ENCODE data around the gene CEP97. TPM values are rescaled to one million over a fixed set of nuclear protein-coding genes. Genes with fewer than 3 reads are reported as not detected.
A peak's percentile ranks its signal among the peaks of the same experiment; 100 is the strongest.
"Not testable (repeated sequence)": the region's sequence is repeated elsewhere in the genome, so short reads cannot be mapped to it uniquely, and the experiment has no call there.

The CEP97 gene
- total RNA-seq, 1 experiment from 2014 or later = 21.7 TPM

DNA sequence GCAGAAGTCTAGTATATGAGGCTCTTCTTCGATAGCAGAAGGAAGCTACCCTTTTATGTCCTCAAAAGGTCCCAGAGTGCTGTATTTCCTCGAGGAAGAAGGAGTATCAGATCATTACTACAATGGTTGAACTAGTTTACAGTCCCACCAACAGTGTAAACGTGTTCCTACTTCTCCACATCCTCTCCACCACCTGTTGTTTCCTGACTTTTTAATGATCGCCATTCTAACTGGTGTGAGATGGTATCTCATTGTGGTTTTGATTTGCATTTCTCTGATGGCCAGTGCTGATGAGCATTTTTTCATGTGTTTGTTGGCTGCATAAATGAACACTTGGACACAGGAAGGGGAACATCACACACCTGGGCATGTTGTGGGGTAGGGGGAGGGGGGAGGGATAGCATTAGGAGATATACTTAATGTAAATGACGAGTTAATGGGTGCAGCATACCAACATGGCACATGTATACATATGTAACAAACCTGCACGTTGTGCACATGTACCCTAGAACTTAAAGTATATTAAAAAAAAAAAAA lies 53.4 kb downstream of the CEP97 start:
- H3K9me3 ChIP-seq (ENCODE audit: low read length); H3K27me3 ChIP-seq (ENCODE audit: low read length); H2AFZ ChIP-seq (ENCODE audit: low read length); H3K36me3 ChIP-seq (ENCODE audit: insufficient read depth, low read length); H3K27ac ChIP-seq (ENCODE audit: low read length); H4K20me1 ChIP-seq (ENCODE audit: insufficient read depth, low read depth, low read length); H3K4me3 ChIP-seq (ENCODE audit: low read length); H3K9ac ChIP-seq (ENCODE audit: low read length); H3K9me2 ChIP-seq (replicated peaks; ENCODE audit: insufficient read depth, low read length); H3K4me2 ChIP-seq (ENCODE audit: low read depth, low read length, poor library complexity, severe bottlenecking); DNase-seq: not testable (repeated sequence)
- Histone ChIP-seq H3K79me2 (ENCODE audit: low read length) (peaks cover 31% of the 10 kb centered on the region), H3K4me1 (ENCODE audit: low read length) (peaks cover 37% of the 10 kb centered on the region)

DNA sequence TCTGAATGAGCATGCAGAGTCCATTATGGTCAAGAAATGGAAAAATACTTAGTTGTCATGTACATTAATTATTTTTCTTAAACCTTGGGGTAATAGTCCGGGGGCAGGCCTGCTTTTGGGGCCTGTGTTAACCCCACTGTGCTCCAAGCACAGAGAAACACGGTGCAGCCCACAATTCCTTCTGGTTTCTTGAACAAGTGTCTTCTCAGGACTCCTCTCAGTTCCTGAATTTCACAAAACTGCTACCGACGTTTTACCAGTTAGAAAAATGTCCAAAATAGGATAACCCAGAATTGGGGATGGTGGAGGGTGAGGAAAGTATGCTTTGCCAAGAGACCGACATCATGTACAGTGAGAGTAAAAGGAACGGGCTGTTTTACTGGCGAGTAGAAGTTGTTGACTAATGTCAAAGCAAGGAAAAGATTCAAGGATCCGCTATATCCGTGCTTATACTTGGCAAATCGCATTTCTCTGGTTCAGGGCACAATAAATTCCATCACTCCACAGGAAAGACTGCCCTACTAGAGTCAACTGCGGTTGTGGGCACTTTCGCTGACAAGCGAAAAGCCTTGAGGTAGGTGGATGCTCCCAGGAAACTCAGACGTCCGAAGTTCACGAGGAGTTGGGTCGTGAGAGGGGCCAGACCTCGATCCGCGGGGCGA lies 54.1 kb downstream of the CEP97 start:
- Histone ChIP-seq H3K79me2 (ENCODE audit: low read length) (peaks cover 34% of the 10 kb centered on the region), H3K4me1 (ENCODE audit: low read length) (peaks cover 37% of the 10 kb centered on the region), H3K27ac (ENCODE audit: low read length) (peak overlapping the region; percentile 25), H3K9me3 (ENCODE audit: low read length) (no peaks in the 10 kb centered on the region), H4K20me1 (ENCODE audit: insufficient read depth, low read depth, low read length) (peaks cover 2% of the 10 kb centered on the region; the same call in 1 of the 2 replicates), H3K4me2 (ENCODE audit: low read depth, low read length, poor library complexity, severe bottlenecking) (peak overlapping the region; percentile 91), H3K4me3 (ENCODE audit: low read length) (peak overlapping the region; percentile 99), H3K9ac (ENCODE audit: low read length) (peak overlapping the region; percentile 84), H3K9me2 (replicated peaks; ENCODE audit: insufficient read depth, low read length) (no peaks in the 10 kb centered on the region), H2AFZ (ENCODE audit: low read length) (peak overlapping the region; percentile 94), H3K36me3 (ENCODE audit: insufficient read depth, low read length) (0 out of 2 replicates have a peak, but pooled peaks cover 3% of the 10 kb centered on the region), H3K27me3 (ENCODE audit: low read length) (no peaks in the 10 kb centered on the region)
- DNase-seq = peak; percentile 48

DNA sequence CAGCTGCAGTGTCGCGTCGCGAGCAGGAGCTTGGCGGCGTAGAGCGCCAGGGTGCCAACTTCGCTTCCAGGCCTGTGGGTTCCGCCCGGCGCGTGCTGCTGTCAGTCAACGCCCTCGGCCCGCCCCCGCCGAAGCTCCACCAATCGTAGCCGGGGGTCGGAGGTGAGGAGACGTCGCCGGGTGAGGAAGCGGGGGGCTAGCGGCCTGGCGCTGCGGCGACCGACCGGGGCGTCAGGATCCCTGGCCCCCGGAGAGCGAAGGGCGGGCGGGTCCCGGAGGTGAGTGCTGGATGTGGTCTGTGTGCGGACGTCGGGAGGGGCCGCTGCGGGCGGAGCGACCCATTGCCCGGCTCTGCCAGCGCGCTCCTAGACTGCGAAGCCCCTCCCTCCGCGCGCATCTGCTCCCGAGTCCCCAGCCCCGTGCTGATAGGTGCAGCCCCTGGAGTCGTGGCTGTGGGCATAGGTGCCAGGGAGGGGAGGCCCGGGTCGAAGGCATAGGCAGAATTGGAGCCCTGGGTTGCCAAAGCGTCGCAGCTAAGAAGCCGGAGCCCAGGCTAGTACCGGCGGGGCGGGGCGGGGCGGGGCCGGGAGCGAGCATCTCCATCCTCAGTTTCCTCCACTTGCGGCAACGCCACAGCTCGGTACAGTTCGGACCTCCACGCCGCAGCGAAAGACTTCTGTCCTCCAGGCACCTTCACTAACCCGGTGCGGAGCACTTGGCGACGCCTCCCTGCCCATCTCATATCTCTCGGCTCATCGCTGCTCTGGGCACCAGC lies 54.8 kb downstream of the CEP97 start, which contains the start of gene NXPE3:
Gene NXPE3, plus strand, starts transcription at position 165 of the 775 bp plus-strand sequence. CDS start 6,386 bp downstream, outside the sequence.
- Histone ChIP-seq H3K9ac (ENCODE audit: low read length) (peak within 1 kb of the TSS; percentile 84), H4K20me1 (ENCODE audit: insufficient read depth, low read depth, low read length) (peaks cover 2% of the 10 kb centered on the region; the same call in 1 of the 2 replicates), H3K4me2 (ENCODE audit: low read depth, low read length, poor library complexity, severe bottlenecking) (peak within 1 kb of the TSS; percentile 91), H3K27ac (ENCODE audit: low read length) (peak within 1 kb of the TSS; percentile 61), H3K9me2 (replicated peaks; ENCODE audit: insufficient read depth, low read length) (no peaks in the 10 kb centered on the region), H3K9me3 (ENCODE audit: low read length) (no peaks in the 10 kb centered on the region), H3K79me2 (ENCODE audit: low read length) (peaks cover 37% of the 10 kb centered on the region), H3K27me3 (ENCODE audit: low read length) (no peaks in the 10 kb centered on the region), H3K36me3 (ENCODE audit: insufficient read depth, low read length) (peaks cover 8% of the 10 kb centered on the region; the same call in 1 of the 2 replicates), H3K4me3 (ENCODE audit: low read length) (peak within 1 kb of the TSS; percentile 99), H3K4me1 (ENCODE audit: low read length) (peaks cover 37% of the 10 kb centered on the region), H2AFZ (ENCODE audit: low read length) (peak within 1 kb of the TSS; percentile 94)
- DNase-seq = peak; percentile 97

DNA sequence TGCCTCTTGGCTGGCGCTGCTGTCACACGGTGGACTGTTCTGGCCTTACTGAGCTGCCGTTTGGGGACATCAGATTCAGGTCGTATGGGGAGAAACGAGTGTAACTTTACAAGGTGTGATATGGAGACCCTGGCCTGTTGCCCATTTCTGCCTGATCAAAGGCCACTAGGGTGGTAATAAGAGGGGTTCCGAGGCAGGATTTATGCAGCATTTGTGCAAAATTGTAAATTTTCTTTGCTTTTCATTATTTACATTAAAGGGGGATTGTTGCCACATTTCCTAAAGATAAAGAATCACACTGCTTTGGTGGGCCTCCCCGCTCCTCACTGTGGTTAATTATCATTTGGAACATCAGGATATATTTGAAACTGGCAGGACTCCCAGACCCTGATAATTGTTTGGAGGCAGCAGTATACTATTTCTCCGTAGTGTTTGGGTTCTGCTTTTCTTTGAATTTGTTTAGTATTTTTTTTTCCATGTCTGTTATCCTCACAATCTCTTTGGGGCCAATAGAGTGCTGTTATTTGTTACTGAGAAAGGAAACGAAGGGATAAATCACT lies 55.5 kb downstream of the CEP97 start:
- Histone ChIP-seq H3K4me3 (ENCODE audit: low read length) (peak overlapping the region; percentile 99), H3K9ac (ENCODE audit: low read length) (peak overlapping the region; percentile 84), H3K9me2 (replicated peaks; ENCODE audit: insufficient read depth, low read length) (no peaks in the 10 kb centered on the region), H2AFZ (ENCODE audit: low read length) (no peak overlapping the region), H3K36me3 (ENCODE audit: insufficient read depth, low read length) (peaks cover 13% of the 10 kb centered on the region; the same call in 1 of the 2 replicates), H4K20me1 (ENCODE audit: insufficient read depth, low read depth, low read length) (peaks cover 2% of the 10 kb centered on the region; the same call in 1 of the 2 replicates), H3K79me2 (ENCODE audit: low read length) (peaks cover 37% of the 10 kb centered on the region), H3K27me3 (ENCODE audit: low read length) (no peaks in the 10 kb centered on the region), H3K9me3 (ENCODE audit: low read length) (no peaks in the 10 kb centered on the region), H3K27ac (ENCODE audit: low read length) (peak overlapping the region; percentile 61; the same call in 1 of the 2 replicates), H3K4me2 (ENCODE audit: low read depth, low read length, poor library complexity, severe bottlenecking) (peak overlapping the region; percentile 91), H3K4me1 (ENCODE audit: low read length) (peaks cover 37% of the 10 kb centered on the region)
- DNase-seq = no peak

DNA sequence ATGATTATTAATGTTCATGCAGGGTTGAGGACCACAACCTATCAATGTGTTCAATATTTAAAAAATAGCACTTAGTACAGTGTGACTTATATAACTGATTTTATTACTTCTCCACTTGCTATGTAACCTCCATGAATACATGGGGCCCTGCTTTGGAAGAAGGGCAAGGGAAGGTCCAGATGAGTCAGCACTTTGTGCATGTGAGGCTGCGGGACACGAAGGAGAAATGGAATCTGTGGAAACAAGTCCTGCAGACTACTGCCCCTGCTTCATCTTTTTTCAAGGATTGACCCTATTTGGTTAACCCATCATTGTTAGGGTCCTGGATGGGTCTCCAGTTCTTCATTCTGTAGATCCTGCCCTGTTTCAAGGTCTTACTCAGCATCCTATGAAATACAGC lies 56.2 kb downstream of the CEP97 start:
- H3K4me3 ChIP-seq (ENCODE audit: low read length) = peak overlapping the region; percentile 99
- peak overlapping the region; percentile 84 for H3K9ac ChIP-seq (ENCODE audit: low read length)
- peaks cover 37% of the 10 kb centered on the region for H3K4me1 ChIP-seq (ENCODE audit: low read length)

DNA sequence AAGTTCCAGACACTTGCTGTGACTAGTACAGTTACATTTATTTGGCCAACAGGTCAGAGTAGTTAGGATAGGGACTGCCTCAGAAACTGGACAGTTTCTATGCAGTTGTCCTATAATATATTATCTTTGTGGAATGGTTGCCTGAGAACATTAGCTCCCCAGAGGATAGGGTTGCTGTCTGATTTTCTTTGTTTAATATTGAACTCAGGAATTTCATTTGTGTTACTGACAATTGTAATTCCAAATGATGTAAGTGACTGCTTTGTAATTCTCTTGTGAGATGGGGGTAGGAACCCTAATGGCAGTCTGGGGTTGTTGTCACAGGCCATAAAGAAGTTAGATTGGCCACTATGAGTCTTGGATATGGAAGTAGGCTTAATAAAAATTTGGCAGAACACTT lies 56.8 kb downstream of the CEP97 start:
- H3K4me2 ChIP-seq (ENCODE audit: low read depth, low read length, poor library complexity, severe bottlenecking) = peak overlapping the region; percentile 91
- peaks cover 37% of the 10 kb centered on the region for H3K4me1 ChIP-seq (ENCODE audit: low read length)
- no peaks in the 10 kb centered on the region for H3K9me2 ChIP-seq (replicated peaks; ENCODE audit: insufficient read depth, low read length)
- H3K36me3 ChIP-seq (ENCODE audit: insufficient read depth, low read length) = peaks cover 24% of the 10 kb centered on the region; the same call in 1 of the 2 replicates
- H4K20me1 ChIP-seq (ENCODE audit: insufficient read depth, low read depth, low read length) = peaks cover 2% of the 10 kb centered on the region; the same call in 1 of the 2 replicates
- H3K4me3 ChIP-seq (ENCODE audit: low read length) = peak overlapping the region; percentile 99; the same call in 1 of the 2 replicates
- H3K9me3 ChIP-seq (ENCODE audit: low read length) = no peaks in the 10 kb centered on the region
- peak overlapping the region; percentile 84; the same call in 1 of the 2 replicates for H3K9ac ChIP-seq (ENCODE audit: low read length)
- H2AFZ ChIP-seq (ENCODE audit: low read length) = no peak overlapping the region
- peaks cover 37% of the 10 kb centered on the region for H3K79me2 ChIP-seq (ENCODE audit: low read length)
- no peak for DNase-seq
- no peak overlapping the region for H3K27ac ChIP-seq (ENCODE audit: low read length)
- H3K27me3 ChIP-seq (ENCODE audit: low read length) = no peaks in the 10 kb centered on the region

More for the DNA sequence above, 56.2 kb downstream of the CEP97 start:
- Histone ChIP-seq H3K9me3 (ENCODE audit: low read length) (no peaks in the 10 kb centered on the region), H4K20me1 (ENCODE audit: insufficient read depth, low read depth, low read length) (peaks cover 2% of the 10 kb centered on the region; the same call in 1 of the 2 replicates), H3K36me3 (ENCODE audit: insufficient read depth, low read length) (peaks cover 19% of the 10 kb centered on the region; the same call in 1 of the 2 replicates), H3K9me2 (replicated peaks; ENCODE audit: insufficient read depth, low read length) (no peaks in the 10 kb centered on the region), H2AFZ (ENCODE audit: low read length) (no peak overlapping the region), H3K4me2 (ENCODE audit: low read depth, low read length, poor library complexity, severe bottlenecking) (peak overlapping the region; percentile 91), H3K27ac (ENCODE audit: low read length) (no peak overlapping the region), H3K27me3 (ENCODE audit: low read length) (no peaks in the 10 kb centered on the region), H3K79me2 (ENCODE audit: low read length) (peaks cover 37% of the 10 kb centered on the region)
- DNase-seq = no peak

DNA sequence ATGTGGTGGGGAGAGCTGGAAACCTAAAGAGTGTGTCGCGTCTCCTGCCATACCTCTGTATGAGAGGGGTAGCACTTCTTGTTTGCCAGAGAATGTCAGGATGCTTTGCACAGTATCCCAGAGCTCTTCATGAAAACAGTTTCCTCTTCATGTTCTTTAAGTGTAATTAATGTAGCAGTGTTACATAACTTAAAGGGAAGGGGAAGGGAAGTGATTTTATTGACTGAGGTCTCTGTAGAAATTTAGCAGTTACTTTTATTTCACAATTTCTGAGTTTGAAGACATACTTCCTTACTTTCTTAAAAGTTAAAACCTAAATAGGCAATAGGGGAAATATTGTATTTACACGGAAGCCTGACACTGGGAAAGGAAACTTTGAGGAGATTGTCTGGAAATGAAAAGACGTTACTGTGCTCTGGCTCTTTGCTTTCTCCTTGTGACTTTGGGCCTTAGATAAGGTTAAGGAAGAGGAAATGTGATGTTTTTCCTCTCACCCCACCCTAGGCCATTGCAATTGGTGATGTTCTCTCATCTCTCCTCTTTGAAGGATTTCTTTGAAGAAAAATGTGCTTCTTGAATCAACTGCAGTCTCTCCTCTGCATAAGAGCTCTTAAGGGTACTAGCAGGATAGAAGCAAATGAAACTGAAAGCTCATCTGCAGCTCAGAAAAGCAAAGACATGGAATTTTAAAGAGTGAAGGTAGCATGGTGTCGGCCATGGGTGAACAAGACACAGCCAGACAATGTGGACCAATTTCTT lies 60.6 kb downstream of the CEP97 start:
- Histone ChIP-seq H3K9ac (ENCODE audit: low read length) (no peak overlapping the region), H3K27ac (ENCODE audit: low read length) (no peak overlapping the region), H3K4me3 (ENCODE audit: low read length) (no peak overlapping the region), H3K9me2 (replicated peaks; ENCODE audit: insufficient read depth, low read length) (no peaks in the 10 kb centered on the region), H4K20me1 (ENCODE audit: insufficient read depth, low read depth, low read length) (no peaks in the 10 kb centered on the region), H3K4me1 (ENCODE audit: low read length) (peaks cover 20% of the 10 kb centered on the region), H2AFZ (ENCODE audit: low read length) (no peak overlapping the region), H3K79me2 (ENCODE audit: low read length) (peaks cover 39% of the 10 kb centered on the region), H3K9me3 (ENCODE audit: low read length) (no peaks in the 10 kb centered on the region), H3K4me2 (ENCODE audit: low read depth, low read length, poor library complexity, severe bottlenecking) (no peak overlapping the region), H3K27me3 (ENCODE audit: low read length) (no peaks in the 10 kb centered on the region), H3K36me3 (ENCODE audit: insufficient read depth, low read length) (peaks cover 57% of the 10 kb centered on the region)
- no peak for DNase-seq
